SH-SY5Y (cell line): ENCODE results near the gene KIRREL1.

Experiments
- GATA2 ChIP-seq: IDR thresholded peaks from 2 replicates; pipeline ENCODE4 v1.6.1; 2011; ENCODE audit warnings: mild to moderate bottlenecking, low read depth, low read length
- GATA3 ChIP-seq: IDR thresholded peaks from 2 replicates; pipeline ENCODE4 v1.6.1; 2011; ENCODE audit warnings: low read depth, mild to moderate bottlenecking, low read length, moderate library complexity

GRCh38 chr1:158046715-158047510 lies 53.5 kb downstream of the KIRREL1 start:
- no peak for TF ChIP-seq GATA2
- no peak for TF ChIP-seq GATA3
